Neural cell (in vitro differentiated cells): Measurements from ENCODE around the gene RAI1. TPM values are rescaled to one million over a fixed set of nuclear protein-coding genes. Genes with fewer than 3 reads are reported as not detected.

Experiments
- H2AFZ ChIP-seq: fragments of 200-600, 300-800 bp; sonication (generic), shearing (Covaris generic); 2 replicates; pipeline ENCODE4 v1.6.0; 2014; ENCODE audit warnings: low read depth, mild to moderate bottlenecking, antibody characterized with exemption, low read length, moderate library complexity
- H3F3A ChIP-seq: fragments of 200-600 bp; shearing (Covaris generic); 2 replicates; pipeline ENCODE4 v1.6.1; 2016; ENCODE audit warnings: mild to moderate bottlenecking, moderate library complexity, mixed read lengths, antibody characterized with exemption, low read length; ENCODE audit not compliant: insufficient read depth, poor library complexity, severe bottlenecking
- H3K27ac ChIP-seq: fragments of 200-600, 300-800 bp; sonication (generic), shearing (Covaris generic); 2 replicates; pipeline ENCODE4 v1.5.1; 2014; ENCODE audit warnings: mild to moderate bottlenecking, low read length, moderate library complexity
- H3K27me3 ChIP-seq: fragments of 300-800, 200-600 bp; sonication (generic), shearing (Covaris generic); 2 replicates; pipeline ENCODE4 v1.6.0; 2014; ENCODE audit warnings: mild to moderate bottlenecking, low read depth, low read length, moderate library complexity; ENCODE audit not compliant: insufficient read depth
- H3K36me3 ChIP-seq: fragments of 300-800, 200-600 bp; sonication (generic), shearing (Covaris generic); 2 replicates; pipeline ENCODE4 v1.5.1; 2014; ENCODE audit warnings: mild to moderate bottlenecking, antibody characterized with exemption, low read length, moderate library complexity; ENCODE audit not compliant: insufficient read depth
- H3K4me2 ChIP-seq: fragments of 300-800, 200-600 bp; sonication (generic), shearing (Covaris generic); 2 replicates; pipeline ENCODE4 v1.6.0; 2014; ENCODE audit warnings: mild to moderate bottlenecking, low read length
- H3K4me3 ChIP-seq: fragments of 300-800, 200-600 bp; sonication (generic), shearing (Covaris generic); 2 replicates; pipeline ENCODE4 v1.5.1; 2014; ENCODE audit warnings: mild to moderate bottlenecking, low read length, moderate library complexity
- H3K79me2 ChIP-seq: fragments of 200-600 bp; shearing (Covaris generic); replicated peaks from 2 replicates; pipeline ENCODE4 v1.6.0; 2014; ENCODE audit warnings: mild to moderate bottlenecking, low read length, moderate library complexity; ENCODE audit not compliant: insufficient read depth
- H3K9ac ChIP-seq: fragments of 300-800, 200-600 bp; sonication (generic), shearing (Covaris generic); 2 replicates; pipeline ENCODE4 v1.6.1; 2016; ENCODE audit warnings: mild to moderate bottlenecking, low read length, mixed read lengths
- H3K9me2 ChIP-seq: fragments of 200-600 bp; shearing (Covaris generic); 2 replicates; pipeline ENCODE4 v1.6.1; 2016; ENCODE audit warnings: mild to moderate bottlenecking, low read length, mixed read lengths; ENCODE audit not compliant: insufficient read depth
- H3K9me3 ChIP-seq: fragments of 200-600, 300-800 bp; sonication (generic), shearing (Covaris generic); 2 replicates; pipeline ENCODE4 v1.6.1; 2016; ENCODE audit warnings: mild to moderate bottlenecking, mixed run types, low read length, moderate library complexity, mixed read lengths
- H4K20me1 ChIP-seq: fragments of 200-600 bp; shearing (Covaris generic); 2 replicates; pipeline ENCODE4 v1.6.1; 2016; ENCODE audit warnings: mild to moderate bottlenecking, mixed run types; ENCODE audit not compliant: insufficient read depth
- EP300 ChIP-seq: fragments of 450-650 bp; conservative IDR thresholded peaks from 2 replicates; pipeline ENCODE4 v1.6.1; 2014; ENCODE audit warnings: antibody characterized with exemption, mild to moderate bottlenecking, moderate library complexity; ENCODE audit not compliant: poor library complexity, severe bottlenecking
- EZH2 ChIP-seq: fragments of 200-600, 300-800 bp; shearing (Covaris generic), sonication (generic); IDR thresholded peaks from 2 replicates; pipeline ENCODE4 v1.6.1; 2014; ENCODE audit warnings: antibody characterized with exemption, low read length, borderline replicate concordance, mild to moderate bottlenecking; ENCODE audit not compliant: insufficient read depth, poor library complexity, severe bottlenecking
- MXI1 ChIP-seq: fragments of 450-650 bp; conservative IDR thresholded peaks from 2 replicates; pipeline ENCODE4 v1.6.1; 2014; ENCODE audit warnings: antibody characterized with exemption, mild to moderate bottlenecking; ENCODE audit not compliant: poor library complexity, severe bottlenecking
- POLR2AphosphoS5 ChIP-seq: IDR thresholded peaks from 2 replicates; pipeline ENCODE4 v1.6.1; 2012
- RAD21 ChIP-seq: fragments of 450-650 bp; conservative IDR thresholded peaks from 2 replicates; pipeline ENCODE4 v1.6.1; 2014; ENCODE audit warnings: antibody characterized with exemption, mild to moderate bottlenecking, moderate library complexity
- SMC3 ChIP-seq: fragments of 450-650 bp; conservative IDR thresholded peaks from 2 replicates; pipeline ENCODE4 v1.6.1; 2014; ENCODE audit warnings: antibody characterized with exemption, mild to moderate bottlenecking, moderate library complexity; ENCODE audit not compliant: poor library complexity
- TAF1 ChIP-seq: IDR thresholded peaks from 2 replicates; pipeline ENCODE4 v1.6.1; 2012; ENCODE audit warnings: low read depth
- polyA plus RNA-seq: library from polyadenylated mRNA; depleted of rRNA; stranded (reverse); fragments of >200 nt; gene quantifications from 2 replicates; pipeline ENCODE4 v1.2.3, GENCODE V29; 2014
- TF ChIP-seq, protein P1 (sequence below): IDR thresholded peaks from 2 replicates; pipeline ENCODE4 v1.6.1; 2012; ENCODE audit warnings: borderline replicate concordance

The RAI1 gene
- polyA plus RNA-seq, 1 donor from 2014 or later: 16.9 TPM

DNA sequence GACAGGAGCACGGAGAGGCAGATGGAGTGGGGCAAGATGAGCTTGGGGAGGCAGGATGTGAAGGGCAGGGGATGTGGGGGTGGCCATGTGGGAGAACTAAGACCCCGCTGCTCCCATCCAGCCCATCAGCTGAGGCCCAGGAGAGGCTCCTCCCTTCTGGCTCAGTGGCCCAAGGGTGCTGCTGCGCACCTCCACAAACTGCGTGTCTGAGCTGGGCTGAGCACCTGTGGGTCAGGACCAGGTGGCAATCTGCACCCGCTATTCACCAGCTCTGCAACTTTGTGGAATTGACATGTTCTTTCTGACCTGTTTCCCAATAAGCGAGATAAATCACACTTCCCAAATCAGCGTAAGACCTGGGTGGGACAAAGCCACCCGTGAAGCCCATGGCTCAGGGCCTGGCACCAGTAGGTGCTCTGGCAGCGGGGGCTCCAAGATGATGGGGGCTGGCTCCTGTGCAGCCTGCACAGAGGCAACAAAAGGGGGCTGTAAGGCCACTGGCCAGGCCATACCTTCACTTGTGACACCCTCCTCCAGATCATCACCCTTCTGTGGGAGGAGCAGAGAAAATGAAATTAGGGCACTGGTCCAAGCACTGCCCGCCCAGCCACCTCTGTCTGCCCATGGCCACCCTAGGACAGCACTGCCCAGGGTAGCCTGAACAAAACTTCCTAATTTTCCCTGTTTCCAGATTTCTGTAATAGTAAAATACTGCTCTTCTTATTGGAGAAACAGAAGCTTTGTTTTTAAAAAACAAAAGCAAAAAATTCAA lies 167.2 kb downstream of the RAI1 start:
- Histone ChIP-seq H3K36me3 (no peaks in the 10 kb centered on the region), H3K9me3 (no peaks in the 10 kb centered on the region), H3K9ac (no peak overlapping the region), H3K27me3 (no peaks in the 10 kb centered on the region), H3K27ac (no peak overlapping the region), H2AFZ (no peak overlapping the region), H3K4me3 (no peak overlapping the region), H3K9me2 (no peaks in the 10 kb centered on the region), H3K79me2 (no peaks in the 10 kb centered on the region), H3F3A (no peaks in the 10 kb centered on the region), H4K20me1 (no peaks in the 10 kb centered on the region), H3K4me2 (no peak overlapping the region)
- TF ChIP-seq, protein P1, sequence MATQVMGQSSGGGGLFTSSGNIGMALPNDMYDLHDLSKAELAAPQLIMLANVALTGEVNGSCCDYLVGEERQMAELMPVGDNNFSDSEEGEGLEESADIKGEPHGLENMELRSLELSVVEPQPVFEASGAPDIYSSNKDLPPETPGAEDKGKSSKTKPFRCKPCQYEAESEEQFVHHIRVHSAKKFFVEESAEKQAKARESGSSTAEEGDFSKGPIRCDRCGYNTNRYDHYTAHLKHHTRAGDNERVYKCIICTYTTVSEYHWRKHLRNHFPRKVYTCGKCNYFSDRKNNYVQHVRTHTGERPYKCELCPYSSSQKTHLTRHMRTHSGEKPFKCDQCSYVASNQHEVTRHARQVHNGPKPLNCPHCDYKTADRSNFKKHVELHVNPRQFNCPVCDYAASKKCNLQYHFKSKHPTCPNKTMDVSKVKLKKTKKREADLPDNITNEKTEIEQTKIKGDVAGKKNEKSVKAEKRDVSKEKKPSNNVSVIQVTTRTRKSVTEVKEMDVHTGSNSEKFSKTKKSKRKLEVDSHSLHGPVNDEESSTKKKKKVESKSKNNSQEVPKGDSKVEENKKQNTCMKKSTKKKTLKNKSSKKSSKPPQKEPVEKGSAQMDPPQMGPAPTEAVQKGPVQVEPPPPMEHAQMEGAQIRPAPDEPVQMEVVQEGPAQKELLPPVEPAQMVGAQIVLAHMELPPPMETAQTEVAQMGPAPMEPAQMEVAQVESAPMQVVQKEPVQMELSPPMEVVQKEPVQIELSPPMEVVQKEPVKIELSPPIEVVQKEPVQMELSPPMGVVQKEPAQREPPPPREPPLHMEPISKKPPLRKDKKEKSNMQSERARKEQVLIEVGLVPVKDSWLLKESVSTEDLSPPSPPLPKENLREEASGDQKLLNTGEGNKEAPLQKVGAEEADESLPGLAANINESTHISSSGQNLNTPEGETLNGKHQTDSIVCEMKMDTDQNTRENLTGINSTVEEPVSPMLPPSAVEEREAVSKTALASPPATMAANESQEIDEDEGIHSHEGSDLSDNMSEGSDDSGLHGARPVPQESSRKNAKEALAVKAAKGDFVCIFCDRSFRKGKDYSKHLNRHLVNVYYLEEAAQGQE: no peak
- TF ChIP-seq EP300 (no peak), EZH2 (no peak), MXI1 (no peak), SMC3 (no peak), TAF1 (no peak), POLR2AphosphoS5 (no peak)

DNA sequence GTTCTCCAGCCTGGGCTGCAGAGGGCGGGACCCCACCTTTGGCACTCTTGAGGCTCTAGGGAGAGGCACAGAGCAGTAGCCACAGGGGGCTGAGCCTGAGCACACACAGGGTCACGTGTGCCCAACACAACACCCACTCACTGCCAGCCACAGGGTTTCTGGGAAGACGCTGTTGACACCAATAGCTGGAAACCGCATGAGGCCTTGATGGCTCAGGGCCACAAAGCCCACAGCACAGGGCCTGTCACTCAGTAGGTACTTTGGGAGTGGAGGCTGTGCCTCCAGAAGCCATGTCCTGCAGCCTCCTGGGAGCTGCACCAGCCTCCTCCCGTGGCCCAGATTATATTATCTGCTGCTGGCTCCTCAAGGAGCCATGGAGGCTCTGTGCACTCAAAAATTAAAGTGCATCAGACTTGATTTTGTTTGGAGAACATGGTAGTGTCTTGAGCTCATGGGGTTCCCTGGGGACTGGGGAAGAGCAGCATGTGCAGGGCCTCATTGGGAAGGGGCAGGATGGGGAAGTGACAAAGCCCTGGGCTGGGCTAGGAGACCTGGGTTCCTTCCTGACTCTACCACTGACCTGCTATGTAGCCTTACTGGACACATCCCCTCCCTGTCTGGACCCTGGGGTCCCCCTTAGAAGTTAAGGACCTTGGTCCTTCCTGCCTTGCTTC lies 168.0 kb downstream of the RAI1 start:
- no peak overlapping the region for H2AFZ ChIP-seq
- no peaks in the 10 kb centered on the region for H4K20me1 ChIP-seq
- no peaks in the 10 kb centered on the region for H3K9me3 ChIP-seq
- H3K79me2 ChIP-seq: no peaks in the 10 kb centered on the region
- no peak overlapping the region for H3K27ac ChIP-seq
- no peak overlapping the region for H3K4me3 ChIP-seq
- no peaks in the 10 kb centered on the region for H3F3A ChIP-seq
- TF ChIP-seq SMC3 (no peak), MXI1 (no peak), POLR2AphosphoS5 (no peak), RAD21 (no peak)
- no peak overlapping the region for H3K4me2 ChIP-seq
- H3K36me3 ChIP-seq: no peaks in the 10 kb centered on the region
- H3K27me3 ChIP-seq: no peaks in the 10 kb centered on the region
- no peaks in the 10 kb centered on the region for H3K9me2 ChIP-seq
- no peak overlapping the region for H3K9ac ChIP-seq

GRCh38 chr17:17849845-17850373 lies 168.7 kb downstream of the RAI1 start:
- no peaks in the 10 kb centered on the region for H4K20me1 ChIP-seq
- TF ChIP-seq EZH2 (no peak), SMC3 (no peak)
- H3K4me3 ChIP-seq: no peak overlapping the region
- no peaks in the 10 kb centered on the region for H3K9me2 ChIP-seq
- H3K79me2 ChIP-seq: no peaks in the 10 kb centered on the region
- H3K9ac ChIP-seq: no peak overlapping the region
- no peaks in the 10 kb centered on the region for H3K36me3 ChIP-seq
- no peaks in the 10 kb centered on the region for H3F3A ChIP-seq
- H3K27me3 ChIP-seq: no peaks in the 10 kb centered on the region
- H3K27ac ChIP-seq: no peak overlapping the region
- no peak overlapping the region for H2AFZ ChIP-seq
- H3K4me2 ChIP-seq: no peak overlapping the region
- H3K9me3 ChIP-seq: no peaks in the 10 kb centered on the region
